ENCODE data around the gene STOML1.
"Not testable (repeated sequence)": the region's sequence is repeated elsewhere in the genome, so short reads cannot be mapped to it uniquely, and the experiment has no call there.

Gene STOML1

GRCh38 chr15:73986776-73987056 lies 5.4 kb downstream of the STOML1 start:
- DNase-seq = no peak

GRCh38 chr15:73986055-73986775 lies 5.9 kb downstream of the STOML1 start:
- DNase-seq = no peak

GRCh38 chr15:73985101-73985873 lies 6.8 kb downstream of the STOML1 start:
- no peak for DNase-seq

- no peak for DNase-seq
These were observed 7.7 kb downstream of the STOML1 start for GRCh38 chr15:73984208-73984979.

GRCh38 chr15:73983773-73984172 lies 8.3 kb downstream of the STOML1 start:
- DNase-seq = no peak

GRCh38 chr15:73983211-73983727 lies 8.8 kb downstream of the STOML1 start:
- DNase-seq = peak in 1 of 2 experiments; percentile 31

GRCh38 chr15:73982222-73982962 lies 9.7 kb downstream of the STOML1 start:
- DNase-seq = peak in 1 of 2 experiments; percentile 65

- no peak for DNase-seq
These were observed 10.3 kb downstream of the STOML1 start for GRCh38 chr15:73981761-73982221.

- peak in 1 of 2 experiments; percentile 26 for DNase-seq
These were observed 12.5 kb downstream of the STOML1 start for GRCh38 chr15:73979636-73980035.

GRCh38 chr15:73978896-73979295 lies 13.2 kb downstream of the STOML1 start:
- DNase-seq = no peak

- DNase-seq = not testable (repeated sequence)
These were observed 16.5 kb downstream of the STOML1 start for GRCh38 chr15:73975440-73976125.

- not testable (repeated sequence) for DNase-seq
These were observed 18.4 kb downstream of the STOML1 start for GRCh38 chr15:73973683-73974200.

- DNase-seq = peak; percentile 81 to 86
These were observed 19.0 kb downstream of the STOML1 start for GRCh38 chr15:73972984-73973682.

- no peak for DNase-seq
These were observed 22.8 kb downstream of the STOML1 start for GRCh38 chr15:73969151-73969759.

- DNase-seq = no peak
These were observed 23.6 kb downstream of the STOML1 start for GRCh38 chr15:73968461-73968860.

GRCh38 chr15:73965758-73966113 lies 26.4 kb downstream of the STOML1 start:
- no peak for DNase-seq

GRCh38 chr15:73965094-73965757 lies 26.9 kb downstream of the STOML1 start:
- DNase-seq = peak in 1 of 2 experiments; percentile 61

- peak; percentile 72 to 85 for DNase-seq
These were observed 27.4 kb downstream of the STOML1 start for GRCh38 chr15:73964736-73965093.

GRCh38 chr15:73962433-73962832 lies 29.7 kb downstream of the STOML1 start:
- no peak for DNase-seq

GRCh38 chr15:73960472-73961070 lies 31.5 kb downstream of the STOML1 start:
- not testable (repeated sequence) for DNase-seq
